Neural progenitor cell (in vitro differentiated cells): ENCODE measurements around the gene RTN4RL2. TPM values are rescaled to one million over a fixed set of nuclear protein-coding genes. Genes with fewer than 3 reads are reported as not detected.

Experiments
- DNase-seq: peaks from one replicate; pipeline ENCODE4 v3.0.0-alpha.2; 2016; ENCODE audit warnings: low spot score
- H2AFZ ChIP-seq: fragments of 200-600 bp; sonication (generic); replicated peaks from 2 replicates; pipeline ENCODE4 v1.6.1; 2016; ENCODE audit warnings: antibody characterized with exemption
- H3F3A ChIP-seq: fragments of 200-600 bp; sonication (generic); 2 replicates; pipeline ENCODE4 v1.6.1; 2016; ENCODE audit warnings: antibody characterized with exemption, low read depth
- H3K27ac ChIP-seq: fragments of 200-600 bp; sonication (generic); 2 replicates; pipeline ENCODE4 v1.5.1; 2016; ENCODE audit warnings: mild to moderate bottlenecking
- H3K27me3 ChIP-seq: fragments of 200-600 bp; sonication (generic); 2 replicates; pipeline ENCODE4 v1.6.1; 2016; ENCODE audit warnings: mild to moderate bottlenecking, moderate library complexity
- H3K36me3 ChIP-seq: fragments of 200-600 bp; sonication (generic); 2 replicates; pipeline ENCODE4 v1.5.1; 2016
- H3K4me1 ChIP-seq: fragments of 200-600 bp; sonication (generic); 2 replicates; pipeline ENCODE4 v1.6.1; 2016; ENCODE audit warnings: mixed run types
- H3K4me2 ChIP-seq: fragments of 200-600 bp; sonication (generic); 2 replicates; pipeline ENCODE4 v1.6.1; 2016
- H3K4me3 ChIP-seq: fragments of 200-600 bp; sonication (generic); 2 replicates; pipeline ENCODE4 v1.5.1; 2016
- H3K79me2 ChIP-seq: fragments of 200-600 bp; sonication (generic); 2 replicates; pipeline ENCODE4 v1.6.1; 2016; ENCODE audit warnings: low read depth
- H3K9ac ChIP-seq: fragments of 200-600 bp; sonication (generic); 2 replicates; pipeline ENCODE4 v1.6.1; 2016
- H3K9me3 ChIP-seq: fragments of 200-600 bp; sonication (generic); 2 replicates; pipeline ENCODE4 v1.5.1; 2016; ENCODE audit warnings: low read depth
- H4K20me1 ChIP-seq: fragments of 200-600 bp; sonication (generic); 2 replicates; pipeline ENCODE4 v1.6.1; 2016; ENCODE audit warnings: low read depth
- H3K27ac Mint-ChIP-seq: 3 replicates; pipeline ENCODE4 v1.8.0; 2021; ENCODE audit warnings: mixed read lengths
- H3K27me3 Mint-ChIP-seq: 2 replicates; pipeline ENCODE4 v1.8.0; 2022; ENCODE audit warnings: low read depth, mild to moderate bottlenecking, inconsistent platforms, moderate library complexity, mixed read lengths; ENCODE audit not compliant: insufficient read depth
- H3K36me3 Mint-ChIP-seq: 3 replicates; pipeline ENCODE4 v1.8.0; 2021; ENCODE audit warnings: mixed read lengths
- H3K4me1 Mint-ChIP-seq: 3 replicates; pipeline ENCODE4 v1.8.0; 2021; ENCODE audit warnings: mixed read lengths
- H3K4me3 Mint-ChIP-seq: 3 replicates; pipeline ENCODE4 v1.8.0; 2021; ENCODE audit warnings: mild to moderate bottlenecking, moderate library complexity, mixed read lengths
- H3K9me3 Mint-ChIP-seq: 3 replicates; pipeline ENCODE4 v1.8.0; 2020; ENCODE audit warnings: mixed read lengths
- EZH2 ChIP-seq: fragments of 200-600 bp; sonication (generic); IDR thresholded peaks from 2 replicates; pipeline ENCODE4 v1.6.1; 2017; ENCODE audit warnings: antibody characterized with exemption, mild to moderate bottlenecking, moderate library complexity
- EZH2phosphoT487 ChIP-seq: fragments of 200-600 bp; sonication (generic); IDR thresholded peaks from 2 replicates; pipeline ENCODE4 v1.6.1; 2017; ENCODE audit warnings: antibody characterized with exemption
- total RNA-seq: library from RNA; depleted of rRNA; stranded (reverse); fragments of >200 nt; gene quantifications from 2 replicates; pipeline ENCODE4 v1.2.3, GENCODE V29; 2015; ENCODE audit warnings: low replicate concordance
- TF ChIP-seq, protein P1 (sequence below): fragments of 200-600 bp; sonication (generic); IDR thresholded peaks from 2 replicates; pipeline ENCODE4 v1.5.1; 2017; ENCODE audit warnings: antibody characterized with exemption, mild to moderate bottlenecking

The RTN4RL2 gene
- 0.13 and 1.9 TPM in 2 replicates for total RNA-seq

DNA sequence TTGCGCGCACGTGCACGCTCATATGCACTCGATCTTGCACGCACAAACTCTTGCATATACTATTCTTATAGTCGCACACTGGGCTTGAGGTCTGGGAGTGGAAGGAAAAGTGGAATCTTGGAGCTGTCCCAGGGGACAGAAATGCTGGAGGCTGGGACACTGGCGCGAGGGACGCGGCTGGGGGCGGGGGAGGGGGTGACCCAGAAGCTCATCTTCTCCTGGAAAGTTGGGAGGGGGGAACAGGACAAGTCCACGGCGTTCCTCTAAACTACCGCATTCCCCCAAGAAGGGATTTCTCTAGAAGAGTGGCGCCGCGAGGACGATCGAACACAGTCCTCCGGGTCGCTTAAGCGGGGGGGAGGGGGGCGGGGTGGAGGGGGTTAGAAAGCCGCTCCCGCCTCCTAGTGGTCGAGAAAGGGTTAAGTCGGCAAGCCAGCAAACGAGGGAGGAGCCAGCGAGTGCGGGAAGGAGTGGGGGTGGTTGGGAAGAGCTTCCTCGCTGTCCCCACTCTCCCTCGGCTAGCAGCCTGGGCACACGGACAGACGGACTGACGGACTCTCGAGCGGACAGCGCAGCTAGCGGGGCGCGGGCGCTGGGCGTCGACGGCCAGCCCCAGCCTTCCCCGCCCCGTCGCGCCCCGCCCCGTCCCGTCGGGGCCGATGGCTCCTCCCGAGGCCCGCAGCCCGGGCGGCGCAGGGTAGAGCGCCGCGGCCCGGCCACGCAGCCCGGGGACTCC, at the start of gene RTN4RL2:
Gene RTN4RL2 (plus strand): TSS at position 507 of the 736 bp plus-strand sequence. CDS start 338 bp downstream, outside the sequence.
- peaks cover 36% of the 10 kb centered on the region for H3K27me3 Mint-ChIP-seq
- Histone ChIP-seq H3K27me3 (peaks cover 83% of the 10 kb centered on the region), H3K36me3 (no peaks in the 10 kb centered on the region), H3K4me1 (peaks cover 37% of the 10 kb centered on the region), H3K4me3 (peak within 1 kb of the TSS; percentile 66), H3F3A (peaks cover 17% of the 10 kb centered on the region), H3K9ac (no peak within 1 kb of the TSS), H4K20me1 (peaks cover 20% of the 10 kb centered on the region), H3K9me3 (no peaks in the 10 kb centered on the region), H3K79me2 (no peaks in the 10 kb centered on the region), H3K27ac (no peak within 1 kb of the TSS), H3K4me2 (peak within 1 kb of the TSS; percentile 98), H2AFZ (peak within 1 kb of the TSS; percentile 80)
- no peak within 1 kb of the TSS for H3K27ac Mint-ChIP-seq
- no peak for TF ChIP-seq EZH2phosphoT487
- TF ChIP-seq, protein P1, sequence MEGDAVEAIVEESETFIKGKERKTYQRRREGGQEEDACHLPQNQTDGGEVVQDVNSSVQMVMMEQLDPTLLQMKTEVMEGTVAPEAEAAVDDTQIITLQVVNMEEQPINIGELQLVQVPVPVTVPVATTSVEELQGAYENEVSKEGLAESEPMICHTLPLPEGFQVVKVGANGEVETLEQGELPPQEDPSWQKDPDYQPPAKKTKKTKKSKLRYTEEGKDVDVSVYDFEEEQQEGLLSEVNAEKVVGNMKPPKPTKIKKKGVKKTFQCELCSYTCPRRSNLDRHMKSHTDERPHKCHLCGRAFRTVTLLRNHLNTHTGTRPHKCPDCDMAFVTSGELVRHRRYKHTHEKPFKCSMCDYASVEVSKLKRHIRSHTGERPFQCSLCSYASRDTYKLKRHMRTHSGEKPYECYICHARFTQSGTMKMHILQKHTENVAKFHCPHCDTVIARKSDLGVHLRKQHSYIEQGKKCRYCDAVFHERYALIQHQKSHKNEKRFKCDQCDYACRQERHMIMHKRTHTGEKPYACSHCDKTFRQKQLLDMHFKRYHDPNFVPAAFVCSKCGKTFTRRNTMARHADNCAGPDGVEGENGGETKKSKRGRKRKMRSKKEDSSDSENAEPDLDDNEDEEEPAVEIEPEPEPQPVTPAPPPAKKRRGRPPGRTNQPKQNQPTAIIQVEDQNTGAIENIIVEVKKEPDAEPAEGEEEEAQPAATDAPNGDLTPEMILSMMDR = peak; percentile 59
- DNase-seq = peak; percentile 91
- no peaks in the 10 kb centered on the region for H3K36me3 Mint-ChIP-seq
- H3K4me3 Mint-ChIP-seq = peak within 1 kb of the TSS; percentile 91
- H3K9me3 Mint-ChIP-seq = no peaks in the 10 kb centered on the region
- peaks cover 43% of the 10 kb centered on the region for H3K4me1 Mint-ChIP-seq

DNA sequence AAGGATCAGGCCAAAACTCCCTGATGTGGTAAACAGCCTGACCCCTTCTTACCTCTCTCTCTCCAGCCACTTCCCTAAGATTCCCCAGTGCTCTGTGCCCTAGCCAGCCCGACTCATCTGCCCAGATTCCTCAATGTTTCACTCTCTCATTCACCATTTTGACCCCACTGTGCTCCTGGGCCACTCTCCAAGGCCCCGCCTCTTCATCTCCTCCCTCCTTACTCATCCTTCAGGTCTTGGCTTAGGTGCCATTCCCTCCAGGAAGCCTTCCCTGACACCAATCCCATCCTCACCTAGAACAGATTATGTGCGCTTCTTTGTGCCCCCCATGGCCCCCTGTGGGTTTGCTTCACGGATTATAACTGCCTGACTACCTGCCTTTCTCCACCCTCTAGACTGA, 46.6 kb upstream of the RTN4RL2 start:
- H3K27ac Mint-ChIP-seq = no peak overlapping the region
- DNase-seq = no peak
- Histone ChIP-seq H3K79me2 (no peaks in the 10 kb centered on the region), H3K9ac (no peak overlapping the region), H3K27ac (no peak overlapping the region), H2AFZ (no peak overlapping the region), H3F3A (no peaks in the 10 kb centered on the region), H3K9me3 (no peaks in the 10 kb centered on the region), H3K4me1 (no peaks in the 10 kb centered on the region), H4K20me1 (no peaks in the 10 kb centered on the region), H3K27me3 (no peaks in the 10 kb centered on the region), H3K36me3 (no peaks in the 10 kb centered on the region), H3K4me2 (no peak overlapping the region), H3K4me3 (no peak overlapping the region)
- H3K36me3 Mint-ChIP-seq = peaks cover 18% of the 10 kb centered on the region
- TF ChIP-seq EZH2phosphoT487 = no peak
- TF ChIP-seq EZH2 = no peak
- TF ChIP-seq, protein P1 = no peak
- peak overlapping the region; percentile 34 for H3K4me3 Mint-ChIP-seq
- H3K9me3 Mint-ChIP-seq = no peaks in the 10 kb centered on the region
- peaks cover 4% of the 10 kb centered on the region for H3K27me3 Mint-ChIP-seq
- H3K4me1 Mint-ChIP-seq = no peaks in the 10 kb centered on the region

DNA sequence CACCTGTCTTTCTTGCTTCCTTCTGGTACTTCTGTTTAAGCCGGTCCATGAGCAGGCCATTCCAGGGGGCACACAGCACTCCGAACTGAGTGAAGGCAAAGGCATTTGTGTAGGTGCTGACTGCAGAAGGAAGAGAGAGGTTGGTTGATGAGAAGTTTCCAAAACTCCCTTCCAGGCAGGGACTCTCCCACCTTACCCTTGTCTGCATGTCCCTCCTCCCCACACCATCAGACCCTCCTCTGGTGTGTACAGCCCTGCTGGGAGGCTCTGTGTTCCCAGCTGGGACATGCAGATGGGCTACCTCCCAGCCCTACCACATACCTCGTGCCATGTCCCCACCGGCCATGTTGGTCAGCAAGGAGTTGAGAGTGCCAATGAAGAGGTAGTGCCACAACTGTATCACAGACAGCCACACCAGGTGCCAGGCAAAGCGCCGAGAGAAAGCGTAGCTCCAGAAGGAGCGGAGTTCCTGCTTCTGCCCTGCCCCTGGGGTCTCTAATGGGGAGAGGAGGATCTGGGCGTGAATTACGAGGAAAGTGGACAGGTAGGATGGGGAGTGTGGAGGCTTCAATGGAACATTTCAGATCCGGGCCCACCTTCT, 45.6 kb upstream of the RTN4RL2 start:
- H3K36me3 ChIP-seq = no peaks in the 10 kb centered on the region
- H3K9me3 Mint-ChIP-seq = no peaks in the 10 kb centered on the region

More for the DNA sequence above, 45.6 kb upstream of the RTN4RL2 start:
- Histone ChIP-seq H3K4me1 (no peaks in the 10 kb centered on the region), H3K4me2 (no peak overlapping the region), H3K4me3 (no peak overlapping the region), H3K9me3 (no peaks in the 10 kb centered on the region), H2AFZ (no peak overlapping the region), H3K27ac (no peak overlapping the region), H3F3A (no peaks in the 10 kb centered on the region), H3K27me3 (no peaks in the 10 kb centered on the region), H3K79me2 (no peaks in the 10 kb centered on the region), H4K20me1 (no peaks in the 10 kb centered on the region), H3K9ac (no peak overlapping the region)
- H3K4me3 Mint-ChIP-seq = no peak overlapping the region
- H3K27ac Mint-ChIP-seq = no peak overlapping the region
- TF ChIP-seq EZH2 (no peak), EZH2phosphoT487 (no peak)
- TF ChIP-seq, protein P1 = no peak
- no peaks in the 10 kb centered on the region for H3K4me1 Mint-ChIP-seq
- H3K36me3 Mint-ChIP-seq = peaks cover 18% of the 10 kb centered on the region
- H3K27me3 Mint-ChIP-seq = peaks cover 4% of the 10 kb centered on the region
- no peak for DNase-seq
